ENCODE measurements around the gene HOXC4.

The HOXC4 gene

GRCh38 chr12:54011665-54012532 lies 41.7 kb upstream of the HOXC4 start:
- no peak for DNase-seq
- no peak overlapping the region for H3K14ac ChIP-seq (ENCODE audit: low read length)
- no peak overlapping the region for H3K27ac ChIP-seq (ENCODE audit: low read depth, low read length)
- H3K79me1 ChIP-seq (ENCODE audit: low read length): no peaks in the 10 kb centered on the region
- H3K4ac ChIP-seq (ENCODE audit: low read depth, low read length): no peak overlapping the region
- H2AK5ac ChIP-seq (ENCODE audit: low read length): no peak overlapping the region
- peaks cover 12% of the 10 kb centered on the region for H3K9me3 ChIP-seq (ENCODE audit: insufficient read depth, low read depth, low read length)
- H4K91ac ChIP-seq (ENCODE audit: low read depth, low read length): no peak overlapping the region
- H2BK120ac ChIP-seq (ENCODE audit: insufficient read depth, low read length, poor library complexity): no peak overlapping the region
- H3K4me3 ChIP-seq (ENCODE audit: low read depth, low read length): no peak overlapping the region
- no peaks in the 10 kb centered on the region for H3K79me2 ChIP-seq (ENCODE audit: control insufficient read depth, insufficient read depth, low read length, poor library complexity)
- H3K9ac ChIP-seq (ENCODE audit: low read length): no peak overlapping the region
- H2BK12ac ChIP-seq (ENCODE audit: low read length): no peak overlapping the region
- H4K12ac ChIP-seq (ENCODE audit: low read depth, low read length): no peak overlapping the region
- no peaks in the 10 kb centered on the region for H3K4me1 ChIP-seq (ENCODE audit: control insufficient read depth in 1 of 2, insufficient read depth in 2 of 2, low read length in 2 of 2)
- no peak overlapping the region for H2BK5ac ChIP-seq (ENCODE audit: low read depth, low read length, poor library complexity)
- peaks cover 84% of the 10 kb centered on the region for H3K27me3 ChIP-seq (ENCODE audit: insufficient read depth, low read length)
- H4K8ac ChIP-seq (ENCODE audit: low read depth, low read length): no peak overlapping the region
- H2AFZ ChIP-seq (ENCODE audit: insufficient read depth, low read length, poor library complexity): no peak overlapping the region
- no peak overlapping the region for H3K4me2 ChIP-seq (ENCODE audit: low read length)
- no peak overlapping the region for H3K23ac ChIP-seq (ENCODE audit: low read length)
- H3K18ac ChIP-seq (ENCODE audit: low read length): no peak overlapping the region
- WGBS (ENCODE audit: extremely low coverage, insufficient coverage, insufficient read length): no CpG with 5 or more reads among the region's 14 CpGs
- H3K36me3 ChIP-seq (ENCODE audit: control insufficient read depth in 1 of 2, insufficient read depth in 2 of 2, low read length in 2 of 2): no peaks in the 10 kb centered on the region

GRCh38 chr12:54012631-54013409 lies 40.8 kb upstream of the HOXC4 start:
- DNase-seq: no peak
- Histone ChIP-seq H3K18ac (ENCODE audit: low read length) (no peak overlapping the region), H3K9me3 (ENCODE audit: insufficient read depth, low read depth, low read length) (peaks cover 13% of the 10 kb centered on the region), H4K12ac (ENCODE audit: low read depth, low read length) (no peak overlapping the region), H2BK120ac (ENCODE audit: insufficient read depth, low read length, poor library complexity) (no peak overlapping the region), H4K8ac (ENCODE audit: low read depth, low read length) (no peak overlapping the region), H2AFZ (ENCODE audit: insufficient read depth, low read length, poor library complexity) (no peak overlapping the region), H3K27me3 (ENCODE audit: insufficient read depth, low read length) (peaks cover 84% of the 10 kb centered on the region), H3K4me2 (ENCODE audit: low read length) (no peak overlapping the region), H2BK12ac (ENCODE audit: low read length) (no peak overlapping the region), H2AK5ac (ENCODE audit: low read length) (no peak overlapping the region), H2BK5ac (ENCODE audit: low read depth, low read length, poor library complexity) (no peak overlapping the region), H3K14ac (ENCODE audit: low read length) (no peak overlapping the region), H3K4me1 (ENCODE audit: control insufficient read depth in 1 of 2, insufficient read depth in 2 of 2, low read length in 2 of 2) (no peaks in the 10 kb centered on the region), H3K79me2 (ENCODE audit: control insufficient read depth, insufficient read depth, low read length, poor library complexity) (no peaks in the 10 kb centered on the region), H3K79me1 (ENCODE audit: low read length) (no peaks in the 10 kb centered on the region), H4K91ac (ENCODE audit: low read depth, low read length) (no peak overlapping the region), H3K4me3 (ENCODE audit: low read depth, low read length) (no peak overlapping the region), H3K23ac (ENCODE audit: low read length) (no peak overlapping the region), H3K36me3 (ENCODE audit: control insufficient read depth in 1 of 2, insufficient read depth in 2 of 2, low read length in 2 of 2) (no peaks in the 10 kb centered on the region), H3K9ac (ENCODE audit: low read length) (no peak overlapping the region), H3K27ac (ENCODE audit: low read depth, low read length) (no peak overlapping the region), H3K4ac (ENCODE audit: low read depth, low read length) (no peak overlapping the region)
- no CpG with 5 or more reads among the region's 6 CpGs for WGBS (ENCODE audit: extremely low coverage, insufficient coverage, insufficient read length)

- no peak overlapping the region for H3K27ac ChIP-seq (ENCODE audit: low read depth, low read length)
- WGBS (ENCODE audit: extremely low coverage, insufficient coverage, insufficient read length): no CpG with 5 or more reads among the region's 36 CpGs
Observed at GRCh38 chr12:54014377-54015017, 39.1 kb upstream of the HOXC4 start.

GRCh38 chr12:54015018-54015931 lies 38.4 kb upstream of the HOXC4 start:
- no peak overlapping the region for H3K27ac ChIP-seq (ENCODE audit: low read depth, low read length)
- peaks cover 84% of the 10 kb centered on the region for H3K27me3 ChIP-seq (ENCODE audit: insufficient read depth, low read length)
- H3K23ac ChIP-seq (ENCODE audit: low read length): no peak overlapping the region
- H3K4me3 ChIP-seq (ENCODE audit: low read depth, low read length): no peak overlapping the region
- no peak overlapping the region for H2BK120ac ChIP-seq (ENCODE audit: insufficient read depth, low read length, poor library complexity)
- no peaks in the 10 kb centered on the region for H3K79me1 ChIP-seq (ENCODE audit: low read length)
- H4K91ac ChIP-seq (ENCODE audit: low read depth, low read length): no peak overlapping the region
- H3K9ac ChIP-seq (ENCODE audit: low read length): no peak overlapping the region
- no peak overlapping the region for H2AK5ac ChIP-seq (ENCODE audit: low read length)
- H4K12ac ChIP-seq (ENCODE audit: low read depth, low read length): no peak overlapping the region
- no peak for DNase-seq
- no peak overlapping the region for H3K4me2 ChIP-seq (ENCODE audit: low read length)
- H3K79me2 ChIP-seq (ENCODE audit: control insufficient read depth, insufficient read depth, low read length, poor library complexity): no peaks in the 10 kb centered on the region
- no peaks in the 10 kb centered on the region for H3K36me3 ChIP-seq (ENCODE audit: control insufficient read depth in 1 of 2, insufficient read depth in 2 of 2, low read length in 2 of 2)
- H2AFZ ChIP-seq (ENCODE audit: insufficient read depth, low read length, poor library complexity): no peak overlapping the region
- H3K9me3 ChIP-seq (ENCODE audit: insufficient read depth, low read depth, low read length): peaks cover 11% of the 10 kb centered on the region
- no CpG with 5 or more reads among the region's 23 CpGs for WGBS (ENCODE audit: extremely low coverage, insufficient coverage, insufficient read length)
- no peak overlapping the region for H2BK5ac ChIP-seq (ENCODE audit: low read depth, low read length, poor library complexity)
- no peak overlapping the region for H3K14ac ChIP-seq (ENCODE audit: low read length)
- no peak overlapping the region for H4K8ac ChIP-seq (ENCODE audit: low read depth, low read length)
- no peak overlapping the region for H3K18ac ChIP-seq (ENCODE audit: low read length)
- no peak overlapping the region for H3K4ac ChIP-seq (ENCODE audit: low read depth, low read length)
- no peak overlapping the region for H2BK12ac ChIP-seq (ENCODE audit: low read length)
- peaks cover 4 to 7% of the 10 kb centered on the region in 2 experiments for H3K4me1 ChIP-seq (ENCODE audit: control insufficient read depth in 1 of 2, insufficient read depth in 2 of 2, low read length in 2 of 2)

More at GRCh38 chr12:54014377-54015017, 39.1 kb upstream of the HOXC4 start:
- H3K27me3 ChIP-seq (ENCODE audit: insufficient read depth, low read length): peaks cover 84% of the 10 kb centered on the region
- no peak overlapping the region for H4K91ac ChIP-seq (ENCODE audit: low read depth, low read length)
- H3K4me1 ChIP-seq (ENCODE audit: control insufficient read depth in 1 of 2, insufficient read depth in 2 of 2, low read length in 2 of 2): peaks cover 4 to 7% of the 10 kb centered on the region in 2 experiments
- H4K8ac ChIP-seq (ENCODE audit: low read depth, low read length): no peak overlapping the region
- H4K12ac ChIP-seq (ENCODE audit: low read depth, low read length): no peak overlapping the region
- H3K14ac ChIP-seq (ENCODE audit: low read length): no peak overlapping the region
- no peak overlapping the region for H3K4me2 ChIP-seq (ENCODE audit: low read length)
- H3K36me3 ChIP-seq (ENCODE audit: control insufficient read depth in 1 of 2, insufficient read depth in 2 of 2, low read length in 2 of 2): no peaks in the 10 kb centered on the region
- H3K4ac ChIP-seq (ENCODE audit: low read depth, low read length): no peak overlapping the region
- no peak overlapping the region for H3K23ac ChIP-seq (ENCODE audit: low read length)
- no peak overlapping the region for H2BK120ac ChIP-seq (ENCODE audit: insufficient read depth, low read length, poor library complexity)
- no peak overlapping the region for H3K4me3 ChIP-seq (ENCODE audit: low read depth, low read length)
- no peak for DNase-seq
- no peaks in the 10 kb centered on the region for H3K79me1 ChIP-seq (ENCODE audit: low read length)
- H3K79me2 ChIP-seq (ENCODE audit: control insufficient read depth, insufficient read depth, low read length, poor library complexity): no peaks in the 10 kb centered on the region
- no peak overlapping the region for H3K18ac ChIP-seq (ENCODE audit: low read length)
- no peak overlapping the region for H2AK5ac ChIP-seq (ENCODE audit: low read length)
- no peak overlapping the region for H3K9ac ChIP-seq (ENCODE audit: low read length)
- H3K9me3 ChIP-seq (ENCODE audit: insufficient read depth, low read depth, low read length): peaks cover 13% of the 10 kb centered on the region
- no peak overlapping the region for H2BK12ac ChIP-seq (ENCODE audit: low read length)
- H2AFZ ChIP-seq (ENCODE audit: insufficient read depth, low read length, poor library complexity): no peak overlapping the region
- H2BK5ac ChIP-seq (ENCODE audit: low read depth, low read length, poor library complexity): no peak overlapping the region
